Neuron (in vitro differentiated cells): ENCODE measurements around the gene WTIP.
"Not testable (repeated sequence)": the region's sequence is repeated elsewhere in the genome, so short reads cannot be mapped to it uniquely, and the experiment has no call there.

Experiments
- H2AFZ ChIP-seq: one replicate; pipeline ENCODE4 v1.6.1; 2013; ENCODE audit warnings: low read depth, mild to moderate bottlenecking, inconsistent platforms, low read length, moderate library complexity
- H3K27me3 ChIP-seq: one replicate; pipeline ENCODE4 v1.6.1; 2013; ENCODE audit warnings: low read length; ENCODE audit not compliant: insufficient read depth
- H3K36me3 ChIP-seq: one replicate; pipeline ENCODE4 v1.6.1; 2013; ENCODE audit warnings: low read length; ENCODE audit not compliant: insufficient read depth
- H3K4me1 ChIP-seq: one replicate; pipeline ENCODE4 v1.6.1; 2013; ENCODE audit warnings: low read length; ENCODE audit not compliant: insufficient read depth
- H3K4me3 ChIP-seq: 2 replicates; pipeline ENCODE4 v1.5.1; 2013; ENCODE audit warnings: mild to moderate bottlenecking, low read length, moderate library complexity
- H3K9me3 ChIP-seq: one replicate; pipeline ENCODE4 v1.6.1; 2013; ENCODE audit warnings: low read length

The WTIP gene

DNA sequence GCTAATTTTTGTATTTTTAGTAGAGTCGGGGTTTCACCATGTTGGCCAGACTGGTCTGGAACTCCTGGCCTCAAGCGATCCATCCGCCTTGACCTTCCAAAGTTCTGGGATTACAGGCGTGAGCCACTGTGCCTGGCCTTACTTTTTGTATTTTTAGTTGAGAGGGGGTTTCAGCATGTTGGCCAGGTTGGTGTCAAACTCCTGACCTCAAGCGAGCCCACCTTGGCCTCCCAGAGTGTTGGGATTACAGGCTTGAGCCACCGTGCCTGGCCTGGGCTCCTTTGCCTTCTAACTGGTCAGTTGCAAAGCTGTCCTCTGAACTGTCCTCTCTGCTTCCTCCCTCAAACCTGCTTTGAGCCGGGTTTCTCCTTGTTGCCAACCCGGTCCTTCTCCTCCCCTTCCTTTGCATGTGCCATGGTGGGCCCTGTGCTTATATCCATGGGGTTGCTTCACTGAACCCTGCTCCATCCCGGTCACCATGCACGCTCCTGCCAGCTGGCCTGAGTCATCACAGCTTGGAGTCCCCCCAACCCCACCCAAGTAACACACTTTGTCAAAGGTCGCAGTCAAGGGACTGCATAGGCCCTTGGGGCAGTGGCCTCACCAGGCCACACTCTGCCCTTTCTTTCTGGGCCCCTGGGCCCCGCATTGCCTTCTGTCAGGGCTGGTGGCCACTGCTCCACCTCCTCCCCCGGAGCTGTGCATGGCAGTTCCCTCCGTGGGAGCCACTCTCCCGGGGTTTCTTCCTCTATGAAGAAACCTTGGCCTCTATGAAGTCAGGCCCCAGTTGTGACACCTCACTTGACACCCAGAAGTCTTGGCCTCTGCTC, 21.2 kb downstream of the WTIP start:
- Histone ChIP-seq H3K4me3 (no peak overlapping the region), H3K36me3 (peaks cover 10% of the 10 kb centered on the region), H3K4me1 (no peaks in the 10 kb centered on the region), H3K9me3 (no peaks in the 10 kb centered on the region), H3K27me3 (no peaks in the 10 kb centered on the region), H2AFZ (no peak overlapping the region)

DNA sequence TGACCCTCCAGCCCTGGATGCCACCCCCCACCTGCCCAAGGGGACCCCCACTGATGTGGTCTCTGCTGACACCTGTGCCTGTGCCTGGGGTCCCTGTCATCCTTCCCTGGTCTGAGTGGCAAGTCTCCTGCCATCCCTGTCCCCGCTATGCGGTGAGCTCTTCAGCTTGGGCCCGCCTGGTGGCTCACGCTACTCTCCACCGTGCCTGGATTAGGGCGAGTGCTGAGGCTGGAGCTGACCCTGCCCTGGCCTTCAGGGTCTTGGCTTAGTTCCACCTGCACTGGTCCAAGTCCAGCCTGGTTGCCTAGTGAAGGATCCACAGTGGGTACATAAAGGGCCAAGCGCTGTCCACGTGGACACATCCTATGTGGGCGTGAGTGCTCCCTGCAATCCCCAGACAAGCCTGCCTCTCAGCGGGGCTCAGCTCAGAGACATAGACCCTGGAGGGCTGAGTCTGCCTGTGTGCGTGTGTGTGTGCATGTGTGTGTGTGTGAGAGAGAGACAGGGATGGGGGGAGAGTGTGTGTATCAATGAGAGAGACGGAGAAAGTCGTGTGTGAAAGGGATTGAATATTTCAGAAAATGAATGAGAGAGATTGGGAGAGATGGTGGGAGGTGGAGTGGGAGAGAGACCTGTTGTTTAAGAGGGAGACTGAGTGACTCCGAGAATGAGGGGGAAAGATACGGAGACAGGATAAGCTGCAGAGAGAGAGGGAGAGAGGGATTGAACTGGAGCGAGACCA, 22.1 kb downstream of the WTIP start:
- Histone ChIP-seq H3K9me3 (no peaks in the 10 kb centered on the region), H3K4me3 (no peak overlapping the region), H3K4me1 (no peaks in the 10 kb centered on the region), H2AFZ (no peak overlapping the region), H3K36me3 (peaks cover 4% of the 10 kb centered on the region), H3K27me3 (no peaks in the 10 kb centered on the region)

DNA sequence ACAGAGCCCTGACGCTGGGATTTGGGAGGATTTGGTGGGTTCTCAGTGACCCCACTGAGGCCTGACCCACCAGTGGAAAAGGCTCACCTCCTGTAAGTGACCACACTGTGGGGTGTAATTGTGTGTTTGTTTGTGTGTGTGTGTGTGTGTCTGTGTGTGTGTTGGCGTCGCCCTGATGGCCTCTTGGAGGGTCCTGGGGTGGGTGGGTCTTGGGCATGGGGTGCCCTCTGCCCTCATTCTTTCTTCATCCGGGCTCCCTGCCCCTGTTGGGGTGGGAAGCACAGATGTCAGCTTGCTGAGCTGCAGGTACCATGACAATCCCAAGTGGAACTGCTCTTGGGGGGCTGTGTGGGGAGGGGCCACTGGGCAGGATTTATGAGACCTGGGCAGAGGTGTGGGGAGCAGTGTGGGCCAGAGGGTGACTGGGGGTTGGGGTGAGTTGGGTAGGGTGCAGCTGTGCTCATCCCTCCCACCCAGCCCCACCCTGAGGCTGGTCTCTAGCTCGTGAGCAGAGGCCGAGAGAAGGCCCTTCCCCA, 22.8 kb downstream of the WTIP start:
- Histone ChIP-seq H3K4me3 (no peak overlapping the region), H2AFZ (no peak overlapping the region), H3K27me3 (no peaks in the 10 kb centered on the region)

DNA sequence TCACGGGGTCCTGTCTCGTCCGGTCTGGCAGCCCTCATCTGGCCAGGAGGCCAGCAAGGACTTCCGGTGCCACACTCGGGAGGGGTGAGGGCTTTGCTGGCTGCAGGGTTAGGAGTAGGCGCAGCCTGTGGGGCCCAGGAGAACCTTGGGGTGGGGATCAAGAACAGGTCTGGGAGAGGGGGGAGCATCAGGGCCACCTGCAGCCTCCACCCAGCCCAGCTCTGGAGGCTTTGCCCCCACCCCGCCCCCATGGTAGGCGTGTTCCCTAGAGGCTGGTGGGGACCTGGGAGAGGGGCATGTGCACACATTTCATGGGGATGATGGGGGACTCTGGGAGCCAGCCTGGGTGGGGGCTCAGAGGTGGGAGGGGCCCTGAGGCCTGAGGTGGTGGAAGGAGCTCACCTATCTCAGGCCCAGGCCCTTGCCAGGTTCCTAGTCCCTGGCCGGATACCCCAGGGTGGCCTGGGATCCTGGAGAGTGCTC, 23.3 kb downstream of the WTIP start:
- Histone ChIP-seq H3K9me3 (no peaks in the 10 kb centered on the region), H3K4me1 (no peaks in the 10 kb centered on the region), H3K36me3 (no peaks in the 10 kb centered on the region), H3K27me3 (no peaks in the 10 kb centered on the region), H3K4me3 (no peak overlapping the region), H2AFZ (no peak overlapping the region)

More for the DNA sequence above, 22.8 kb downstream of the WTIP start:
- no peaks in the 10 kb centered on the region for H3K4me1 ChIP-seq
- H3K9me3 ChIP-seq, result no peaks in the 10 kb centered on the region
- H3K36me3 ChIP-seq, result no peaks in the 10 kb centered on the region

DNA sequence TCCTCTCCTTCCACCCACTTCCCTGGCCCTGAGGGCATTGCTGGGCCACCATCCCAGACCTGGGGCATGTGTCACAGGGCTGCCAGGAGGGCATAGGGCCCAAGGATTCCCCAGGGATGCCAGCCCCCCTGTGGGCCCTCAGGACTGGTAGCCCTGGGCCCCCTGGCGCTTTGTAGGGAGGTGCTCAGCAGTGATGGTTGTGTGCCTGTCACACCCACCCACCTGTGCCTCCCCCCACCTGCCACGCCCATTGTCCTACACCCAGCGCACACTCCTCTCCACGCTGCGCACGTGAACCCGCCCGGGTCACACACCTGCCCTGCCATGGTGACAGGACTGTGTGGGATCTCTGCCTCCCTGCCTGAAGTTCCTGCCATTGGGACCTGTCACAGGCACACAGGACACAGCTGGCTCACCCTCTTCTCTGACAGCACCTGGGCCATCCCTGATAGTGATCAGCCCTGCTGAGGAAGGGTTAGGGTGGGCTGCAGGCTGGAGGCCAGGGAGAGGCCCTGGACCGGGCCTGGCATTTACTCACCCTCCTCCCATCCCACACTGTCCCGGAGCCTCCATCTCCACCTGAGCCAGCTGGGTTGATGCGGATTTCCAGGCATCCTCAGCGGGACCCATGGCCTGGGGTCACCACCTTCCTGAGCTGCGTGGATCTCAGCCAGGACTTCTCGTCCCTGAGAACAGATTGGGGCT, 23.9 kb downstream of the WTIP start:
- H3K9me3 ChIP-seq, result no peaks in the 10 kb centered on the region
- H3K36me3 ChIP-seq, result no peaks in the 10 kb centered on the region
- no peak overlapping the region for H3K4me3 ChIP-seq
- no peaks in the 10 kb centered on the region for H3K27me3 ChIP-seq
- H3K4me1 ChIP-seq, result no peaks in the 10 kb centered on the region
- no peak overlapping the region for H2AFZ ChIP-seq

DNA sequence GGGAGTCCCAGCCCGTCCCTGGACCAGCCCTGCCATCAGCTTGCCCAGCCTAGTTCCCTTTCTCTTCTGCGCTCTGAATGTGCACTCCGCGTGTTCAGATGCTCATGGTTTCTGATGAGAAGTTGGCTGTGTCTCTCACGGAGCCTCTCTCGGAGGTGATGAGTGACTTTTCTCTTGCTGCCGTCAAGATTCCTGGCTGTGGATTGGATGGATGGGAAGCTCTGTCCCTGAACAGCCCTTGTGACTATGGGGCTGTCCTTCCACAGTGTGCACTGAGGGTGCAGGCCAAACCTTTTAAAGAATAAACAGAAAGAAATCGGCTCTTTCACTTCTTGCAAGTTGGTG, 24.4 kb downstream of the WTIP start:
- no peaks in the 10 kb centered on the region for H3K36me3 ChIP-seq
- H3K27me3 ChIP-seq, result no peaks in the 10 kb centered on the region
- no peak overlapping the region for H3K4me3 ChIP-seq
- H3K9me3 ChIP-seq, result no peaks in the 10 kb centered on the region
- no peaks in the 10 kb centered on the region for H3K4me1 ChIP-seq
- no peak overlapping the region for H2AFZ ChIP-seq

DNA sequence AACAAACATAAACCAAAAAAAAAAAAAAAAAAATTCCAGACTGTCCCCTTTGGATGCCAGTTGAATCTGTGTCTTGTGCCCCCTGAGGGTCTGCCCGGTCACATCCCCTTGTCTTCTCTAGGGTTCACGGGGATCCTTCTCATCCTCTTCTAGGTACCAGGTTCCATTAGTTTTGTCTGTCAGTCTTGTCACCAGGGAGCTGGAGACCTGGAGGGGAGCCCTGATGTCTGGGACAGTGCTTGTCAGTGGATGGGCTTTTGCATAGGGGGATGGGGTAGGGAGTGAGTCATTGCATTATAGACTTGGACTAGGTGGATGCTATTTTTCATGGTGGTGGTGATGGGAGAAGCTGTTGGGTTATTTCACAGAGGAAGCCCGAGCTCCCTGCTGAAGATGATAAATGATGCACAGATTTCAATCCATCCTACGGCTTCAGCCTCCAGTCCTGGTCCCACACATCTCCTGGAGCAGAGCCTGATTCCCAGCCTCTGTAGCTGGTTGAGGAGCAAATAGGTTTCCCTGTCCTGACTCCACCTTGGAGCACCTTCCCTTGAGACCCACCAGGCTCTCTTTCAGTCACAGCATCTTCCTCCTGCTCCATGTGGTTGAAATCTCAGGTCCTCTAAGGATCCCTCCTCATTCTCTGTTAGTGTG, 26.0 kb downstream of the WTIP start:
- no peak overlapping the region for H2AFZ ChIP-seq
- H3K36me3 ChIP-seq, result no peaks in the 10 kb centered on the region
- peaks cover 4% of the 10 kb centered on the region for H3K9me3 ChIP-seq
- H3K4me1 ChIP-seq, result no peaks in the 10 kb centered on the region
- H3K4me3 ChIP-seq, result no peak overlapping the region
- H3K27me3 ChIP-seq, result no peaks in the 10 kb centered on the region

DNA sequence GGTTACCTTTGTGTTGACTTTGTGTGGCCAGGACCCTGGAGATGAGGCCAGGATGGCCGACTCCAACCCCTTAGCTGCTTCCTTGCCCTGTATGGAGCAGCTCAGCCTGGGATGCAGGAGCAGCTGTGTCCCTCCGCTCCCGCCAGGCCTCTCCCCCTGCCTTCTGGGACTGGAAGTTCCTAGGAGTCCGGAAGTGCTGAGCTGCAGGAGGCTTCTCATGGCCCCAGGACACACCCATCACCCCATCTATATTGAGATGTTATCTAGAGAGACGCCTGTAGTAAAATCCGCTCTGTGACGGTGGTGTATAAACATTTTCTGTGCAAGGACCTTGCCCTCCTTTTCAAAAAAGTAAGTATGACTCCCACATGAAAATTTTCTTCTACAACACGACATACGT, 27.0 kb downstream of the WTIP start:
- no peak overlapping the region for H2AFZ ChIP-seq
- no peak overlapping the region for H3K4me3 ChIP-seq
- peaks cover 4% of the 10 kb centered on the region for H3K9me3 ChIP-seq
- no peaks in the 10 kb centered on the region for H3K36me3 ChIP-seq
- H3K4me1 ChIP-seq, result no peaks in the 10 kb centered on the region
- no peaks in the 10 kb centered on the region for H3K27me3 ChIP-seq

DNA sequence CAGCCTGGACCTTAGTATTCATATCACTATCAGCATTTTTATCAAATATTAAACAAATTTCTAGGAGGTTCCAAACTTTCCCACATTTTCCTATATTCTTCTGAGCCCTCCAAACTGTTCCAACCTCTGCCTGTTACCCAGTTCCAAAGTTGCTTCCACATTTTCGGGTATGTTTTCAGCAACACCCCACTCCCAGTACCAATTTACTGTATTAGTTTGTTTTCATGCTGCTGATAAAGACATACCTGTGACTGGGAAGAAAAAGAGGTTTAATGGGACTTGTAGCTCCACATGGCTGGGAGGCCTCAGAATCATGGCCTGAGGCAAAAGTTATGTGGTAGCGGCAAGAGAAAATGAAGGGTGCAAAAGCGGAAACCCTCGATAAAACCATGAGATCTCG, 29.3 kb downstream of the WTIP start:
- H3K4me1 ChIP-seq, H3K4me3 ChIP-seq, H3K27me3 ChIP-seq, H2AFZ ChIP-seq, H3K9me3 ChIP-seq, H3K36me3 ChIP-seq: not testable (repeated sequence)

DNA sequence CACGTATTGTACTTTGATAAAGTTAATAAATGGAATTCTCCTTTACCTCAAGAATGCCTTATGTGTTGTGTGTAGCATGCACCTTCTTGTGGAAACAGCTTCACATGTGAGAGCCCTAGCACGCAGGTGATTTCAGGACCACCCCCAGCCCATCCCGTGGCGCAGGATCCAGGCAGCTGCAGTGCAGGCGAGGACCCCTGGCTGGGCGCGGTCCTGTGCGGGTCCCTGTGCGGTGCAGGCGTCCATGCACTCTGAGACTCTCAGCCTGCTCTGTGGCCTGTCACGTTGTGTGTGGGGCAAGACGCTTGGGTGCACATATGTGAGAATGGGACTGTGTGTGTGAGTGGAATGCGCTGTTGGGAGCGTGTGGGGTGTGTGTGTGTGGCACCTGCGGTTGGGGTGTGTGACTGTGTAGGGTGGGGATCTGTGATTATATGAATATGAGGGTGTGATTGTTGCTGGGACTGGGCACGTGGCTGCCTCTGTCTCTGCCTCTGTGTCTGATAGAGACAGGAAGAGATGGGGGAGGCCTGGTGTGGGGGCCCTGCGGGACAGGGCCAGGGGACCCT, 30.8 kb downstream of the WTIP start:
- no peaks in the 10 kb centered on the region for H3K36me3 ChIP-seq
- peaks cover 3% of the 10 kb centered on the region for H3K27me3 ChIP-seq
- H3K9me3 ChIP-seq, result peaks cover 4% of the 10 kb centered on the region
- H2AFZ ChIP-seq, result no peak overlapping the region
- no peaks in the 10 kb centered on the region for H3K4me1 ChIP-seq
- H3K4me3 ChIP-seq, result no peak overlapping the region

DNA sequence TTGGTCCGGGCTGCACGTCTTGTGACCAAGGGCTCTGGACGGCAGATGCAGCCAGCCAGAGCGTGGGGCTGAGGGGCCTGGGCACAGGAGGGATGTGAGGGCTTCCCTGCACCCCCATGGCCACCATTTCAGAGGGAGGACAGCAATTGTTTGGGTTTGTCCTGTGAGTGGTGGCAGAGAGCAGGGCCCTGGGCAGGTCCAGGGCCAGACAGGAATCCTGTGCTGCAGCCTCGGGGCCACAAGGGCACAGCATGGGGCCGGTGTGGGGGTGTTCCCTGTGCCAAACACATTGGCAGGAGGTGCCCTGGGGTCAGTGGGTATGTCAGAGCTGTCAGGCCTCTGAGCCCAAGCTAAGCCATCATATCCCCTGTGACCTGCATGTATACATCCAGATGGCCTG, 32.2 kb downstream of the WTIP start:
- H3K27me3 ChIP-seq, result peaks cover 3% of the 10 kb centered on the region
- no peak overlapping the region for H2AFZ ChIP-seq
- peaks cover 4% of the 10 kb centered on the region for H3K9me3 ChIP-seq
- no peaks in the 10 kb centered on the region for H3K36me3 ChIP-seq
- H3K4me1 ChIP-seq, result no peaks in the 10 kb centered on the region
- H3K4me3 ChIP-seq, result no peak overlapping the region

DNA sequence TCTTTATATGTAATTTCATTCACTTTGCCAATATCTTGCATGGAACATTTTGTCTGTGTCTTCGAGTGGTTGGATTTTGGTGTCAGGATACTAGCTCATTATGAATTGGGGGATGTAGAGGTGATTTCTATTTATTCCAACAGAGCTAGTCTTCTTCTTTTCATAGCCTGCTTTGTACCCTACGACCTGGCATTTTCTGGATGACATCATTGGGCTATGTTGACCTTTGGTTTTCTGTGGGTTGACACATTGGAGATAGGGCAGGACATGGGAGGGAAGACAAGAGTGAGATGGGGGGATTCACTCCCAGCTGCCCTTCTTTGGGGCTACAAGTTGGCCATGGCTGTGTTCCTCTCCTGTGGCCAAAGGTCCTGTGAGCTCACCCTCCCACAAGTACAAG, 38.0 kb downstream of the WTIP start:
- Histone ChIP-seq H3K9me3 (no peaks in the 10 kb centered on the region), H3K36me3 (no peaks in the 10 kb centered on the region), H3K4me3 (no peak overlapping the region), H3K27me3 (peaks cover under 1% of the 10 kb centered on the region), H2AFZ (no peak overlapping the region), H3K4me1 (no peaks in the 10 kb centered on the region)
